Loucy (cell line): Measurements from ENCODE around the gene MAPK8.

Experiments used
- CTCF ChIP-seq: fragments of 200-600 bp; sonication (generic); conservative IDR thresholded peaks from 2 replicates; pipeline ENCODE4 v1.5.1; 2014; ENCODE audit warnings: mild to moderate bottlenecking, antibody characterized with exemption, low read length
- EZH2phosphoT487 ChIP-seq: fragments of 200-600 bp; IDR thresholded peaks from 2 replicates; pipeline ENCODE4 v1.6.1; 2018; ENCODE audit warnings: antibody characterized with exemption, mild to moderate bottlenecking, moderate library complexity, borderline replicate concordance

DNA sequence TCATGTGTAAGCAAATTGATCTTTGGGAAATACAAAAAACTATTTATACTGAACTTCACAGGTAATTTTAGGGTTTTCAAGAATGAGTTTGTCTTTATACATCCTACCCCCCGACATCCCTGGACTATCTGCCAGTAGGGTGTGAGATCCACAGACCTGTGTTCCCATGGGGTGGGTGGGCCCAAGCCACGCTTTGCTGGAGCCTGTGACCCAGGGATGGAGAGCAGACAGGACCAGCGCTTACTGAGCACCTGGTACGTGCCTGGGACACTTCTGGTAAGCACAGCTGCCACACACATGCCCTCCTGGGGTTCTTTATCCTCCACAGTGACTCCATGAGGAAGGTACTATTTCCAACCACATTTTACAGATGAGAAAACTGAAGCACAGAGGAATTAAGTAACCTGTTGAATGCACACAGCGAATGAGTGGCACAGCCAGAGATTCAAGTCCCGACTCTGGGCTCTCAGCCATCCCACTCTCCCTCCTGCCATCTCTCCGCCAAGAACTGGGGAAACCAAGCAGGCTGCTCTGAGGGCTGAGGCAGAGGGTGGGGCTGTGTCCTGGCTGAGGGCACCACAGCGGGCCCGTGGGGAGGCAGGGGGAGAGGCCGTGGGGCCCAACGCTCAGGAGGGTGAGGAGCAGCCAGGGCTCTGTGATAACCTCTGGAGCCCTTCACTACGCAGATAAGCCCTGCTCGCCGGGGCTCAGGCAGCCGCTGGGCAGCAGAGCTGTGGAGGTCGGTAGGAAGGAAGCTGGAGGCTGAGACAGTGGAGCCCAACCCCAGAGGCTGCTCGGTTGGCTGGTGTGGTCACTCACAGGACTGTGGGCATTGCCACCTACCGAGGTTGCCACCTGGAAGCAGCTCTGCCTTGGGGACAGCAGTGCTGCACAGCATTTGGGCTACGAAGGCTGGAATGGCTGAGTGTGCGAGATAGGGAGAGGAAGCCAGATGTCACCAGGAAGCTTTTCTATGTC lies 174.2 kb downstream of the MAPK8 start:
- no peak for TF ChIP-seq CTCF
- no peak for TF ChIP-seq EZH2phosphoT487
